Hepatocyte (in vitro differentiated cells): Measurements from ENCODE around the gene PNPLA8. TPM values are rescaled to one million over a fixed set of nuclear protein-coding genes. Genes with fewer than 3 reads are reported as not detected.

Source experiments
- DNase-seq: peaks from one replicate; pipeline ENCODE4 v3.0.0-alpha.2; 2016; ENCODE audit warnings: low spot score
- H2AFZ ChIP-seq: fragments of 200-600 bp; sonication (generic); 2 replicates; pipeline ENCODE4 v1.6.0; 2016; ENCODE audit warnings: antibody characterized with exemption, mild to moderate bottlenecking
- H3K27ac ChIP-seq: fragments of 200-600 bp; sonication (generic); 2 replicates; pipeline ENCODE4 v1.5.1; 2016; ENCODE audit warnings: mild to moderate bottlenecking
- H3K27me3 ChIP-seq: fragments of 200-600 bp; sonication (generic); 2 replicates; pipeline ENCODE4 v1.6.1; 2016
- H3K36me3 ChIP-seq: fragments of 200-600 bp; sonication (generic); replicated peaks from 2 replicates; pipeline ENCODE4 v1.5.1; 2016; ENCODE audit warnings: low read depth; ENCODE audit not compliant: insufficient read depth
- H3K4me1 ChIP-seq: fragments of 200-600 bp; sonication (generic); 2 replicates; pipeline ENCODE4 v1.5.1; 2016; ENCODE audit warnings: mild to moderate bottlenecking, moderate library complexity; ENCODE audit not compliant: insufficient read depth
- H3K4me2 ChIP-seq: fragments of 200-600 bp; sonication (generic); 2 replicates; pipeline ENCODE4 v1.6.0; 2016
- H3K4me3 ChIP-seq: fragments of 200-600 bp; sonication (generic); 2 replicates; pipeline ENCODE4 v1.5.1; 2016; ENCODE audit warnings: mild to moderate bottlenecking
- H3K79me2 ChIP-seq: fragments of 200-600 bp; sonication (generic); 2 replicates; pipeline ENCODE4 v1.6.0; 2017; ENCODE audit warnings: mild to moderate bottlenecking
- H3K9me2 ChIP-seq: fragments of 200-600 bp; sonication (generic); replicated peaks from 2 replicates; pipeline ENCODE4 v1.6.0; 2017; ENCODE audit warnings: mild to moderate bottlenecking; ENCODE audit not compliant: insufficient read depth
- H3K9me3 ChIP-seq: fragments of 200-600 bp; sonication (generic); 2 replicates; pipeline ENCODE4 v1.5.1; 2016; ENCODE audit warnings: low read depth, mild to moderate bottlenecking
- H4K20me1 ChIP-seq: fragments of 200-600 bp; sonication (generic); 2 replicates; pipeline ENCODE4 v1.6.0; 2016; ENCODE audit warnings: mild to moderate bottlenecking; ENCODE audit not compliant: insufficient read depth, poor library complexity, severe bottlenecking
- CTCF ChIP-seq: fragments of 200-600 bp; sonication (generic); IDR thresholded peaks from 2 replicates; pipeline ENCODE4 v1.5.1; 2016; ENCODE audit warnings: antibody characterized with exemption, mild to moderate bottlenecking; ENCODE audit not compliant: poor library complexity
- EZH2 ChIP-seq: fragments of 200-600 bp; sonication (generic); IDR thresholded peaks from 2 replicates; pipeline ENCODE4 v1.6.1; 2016; ENCODE audit warnings: antibody characterized with exemption, mild to moderate bottlenecking, borderline replicate concordance
- EZH2phosphoT487 ChIP-seq: fragments of 200-600 bp; sonication (generic); IDR thresholded peaks from one replicate; pipeline ENCODE4 v1.6.1; 2018; ENCODE audit warnings: antibody characterized with exemption, mild to moderate bottlenecking, low read depth, moderate library complexity; ENCODE audit not compliant: unreplicated experiment, severe bottlenecking
- WGBS: methylation state at CpG from one replicate; pipeline ENCODE4 v1.1.6; 2016; ENCODE audit warnings: low lambda C conversion rate; ENCODE audit errors: missing lambda C conversion rate; 5-methylcytosine and 5-hydroxymethylcytosine counted together
- polyA plus RNA-seq: library from polyadenylated mRNA; unstranded; fragments of >200 nt; fragmentation: Nextera tagmentation; extraction: Ambion mirVana; gene quantifications from 2 replicates; pipeline ENCODE4 v1.2.1, GENCODE V29; 2016
- total RNA-seq: library from RNA; depleted of rRNA; stranded (reverse); fragments of >200 nt; gene quantifications from 2 replicates; pipeline ENCODE4 v1.2.3, GENCODE V29; 2014

PNPLA8 gene
- total and polyA plus RNA-seq, 2 experiments from 2014 or later = 25.2 to 48.3 TPM

GRCh38 chr7:108484137-108484536, 41.8 kb downstream of the PNPLA8 start:
- Histone ChIP-seq H3K9me3 (no peaks in the 10 kb centered on the region), H4K20me1 (no peaks in the 10 kb centered on the region), H3K4me3 (no peak overlapping the region), H3K79me2 (no peaks in the 10 kb centered on the region), H3K27me3 (no peaks in the 10 kb centered on the region), H3K36me3 (no peaks in the 10 kb centered on the region), H3K4me1 (no peaks in the 10 kb centered on the region), H3K9me2 (no peaks in the 10 kb centered on the region), H3K4me2 (no peak overlapping the region), H2AFZ (no peak overlapping the region), H3K27ac (no peak overlapping the region)
- TF ChIP-seq EZH2phosphoT487 (no peak), CTCF (no peak), EZH2 (no peak)
- 100% methylated on average over 1 of the region's 1 CpG for WGBS
- no peak for DNase-seq

- no peaks in the 10 kb centered on the region for H4K20me1 ChIP-seq
- no peaks in the 10 kb centered on the region for H3K4me1 ChIP-seq
- no peak for DNase-seq
- H3K79me2 ChIP-seq = no peaks in the 10 kb centered on the region
- no peaks in the 10 kb centered on the region for H3K27me3 ChIP-seq
- no peaks in the 10 kb centered on the region for H3K9me3 ChIP-seq
- no peak overlapping the region for H3K4me3 ChIP-seq
- no peaks in the 10 kb centered on the region for H3K9me2 ChIP-seq
- H3K27ac ChIP-seq = no peak overlapping the region
- WGBS = 97% methylated on average over 5 of the region's 5 CpGs
- no peaks in the 10 kb centered on the region for H3K36me3 ChIP-seq
- TF ChIP-seq EZH2 (no peak), CTCF (no peak), EZH2phosphoT487 (no peak)
- no peak overlapping the region for H3K4me2 ChIP-seq
- no peak overlapping the region for H2AFZ ChIP-seq
Measured at GRCh38 chr7:108480311-108480710, 45.6 kb downstream of the PNPLA8 start.

- Histone ChIP-seq H3K9me3 (no peaks in the 10 kb centered on the region), H4K20me1 (no peaks in the 10 kb centered on the region), H3K36me3 (no peaks in the 10 kb centered on the region), H3K9me2 (no peaks in the 10 kb centered on the region), H3K4me3 (no peak overlapping the region), H3K4me2 (no peak overlapping the region), H3K79me2 (no peaks in the 10 kb centered on the region), H2AFZ (no peak overlapping the region), H3K27me3 (no peaks in the 10 kb centered on the region), H3K27ac (no peak overlapping the region), H3K4me1 (no peaks in the 10 kb centered on the region)
- TF ChIP-seq EZH2phosphoT487 = no peak
- TF ChIP-seq EZH2 = no peak
- TF ChIP-seq CTCF = no peak
- 98% methylated on average over 2 of the region's 2 CpGs for WGBS
- DNase-seq = no peak
Measured at GRCh38 chr7:108479751-108480150, 46.2 kb downstream of the PNPLA8 start.

- Histone ChIP-seq H3K27me3 (no peaks in the 10 kb centered on the region), H3K79me2 (no peaks in the 10 kb centered on the region), H3K36me3 (peaks cover 1% of the 10 kb centered on the region), H3K9me2 (no peaks in the 10 kb centered on the region), H3K27ac (no peak overlapping the region), H3K4me2 (no peak overlapping the region), H3K4me1 (no peaks in the 10 kb centered on the region), H2AFZ (no peak overlapping the region), H3K9me3 (no peaks in the 10 kb centered on the region), H4K20me1 (no peaks in the 10 kb centered on the region), H3K4me3 (no peak overlapping the region)
- 90% methylated on average over 5 of the region's 5 CpGs for whole genome bisulfite sequencing
- TF ChIP-seq EZH2phosphoT487 (no peak), CTCF (no peak), EZH2 (no peak)
- no peak for DNase-seq
Measured at GRCh38 chr7:108479118-108479517, 46.8 kb downstream of the PNPLA8 start.
